ENCODE measurements around the gene TH. TPM values are rescaled to one million over a fixed set of nuclear protein-coding genes. Genes with fewer than 3 reads are reported as not detected.

Gene TH
- total and polyA plus RNA-seq, 2 of the 8 experiments (the other 6 are each of a cell fraction or from before 2014, with no cell fraction given): 0.09 TPM; not detected in 1

DNA sequence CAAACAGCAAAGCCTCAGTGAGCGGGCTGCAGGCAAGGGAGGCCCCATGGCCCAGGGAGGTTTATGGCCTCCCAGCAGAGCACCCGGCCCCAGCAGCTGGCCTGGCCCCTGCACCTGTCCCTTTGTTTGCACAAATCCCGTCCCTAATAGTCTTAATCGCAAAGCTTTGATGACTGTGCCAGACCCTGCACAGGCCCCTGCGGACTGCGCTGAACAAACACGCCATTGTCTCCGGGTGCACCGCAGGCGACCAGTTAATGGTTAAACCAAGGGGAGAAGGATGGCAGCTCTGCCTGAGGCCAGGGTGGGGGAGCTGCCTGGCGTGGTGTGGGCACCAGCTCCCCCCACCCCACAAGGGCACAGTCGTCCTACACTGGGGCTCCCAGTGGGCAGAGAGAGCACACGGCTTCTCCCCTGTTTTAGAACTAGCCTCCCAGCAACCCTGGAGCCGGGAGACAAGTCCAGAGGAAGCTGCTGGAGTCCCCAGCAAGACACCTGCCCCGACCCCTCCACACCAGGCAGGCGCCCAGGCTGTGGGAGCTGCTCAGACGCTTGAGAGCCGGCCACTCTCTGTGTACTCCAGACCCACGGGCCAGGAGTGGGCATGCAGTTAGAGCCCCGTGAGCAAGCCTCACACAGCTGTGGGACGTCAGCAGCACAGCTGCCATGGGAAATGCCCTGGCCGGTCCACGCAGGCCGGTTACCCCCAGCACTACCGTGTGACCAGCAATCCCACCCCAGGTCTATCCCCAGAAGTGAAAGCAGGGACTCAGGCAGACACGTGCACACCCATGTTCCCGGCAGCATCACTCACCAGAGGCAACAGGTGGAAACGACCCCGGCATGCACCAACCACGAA is 39.7 kb upstream of the TH start:
- FAIRE-seq (no peak), DNase-seq (ENCODE audit: low read depth in 1 of 2, low spot score in 2 of 2) (peak in 1 of 2 experiments; percentile 33)
- CTCF ChIA-PET (ENCODE audit: partially characterized antibody): interaction anchor here (0.8 to 3.2 kb wide), 5 partner anchors 12 to 94 kb away, joined by 3 to 14 read pairs (median 6); no protein-coding TSS in a partner anchor

More for the DNA sequence above, 39.7 kb upstream of the TH start:
- Histone ChIP-seq H3K14ac (ENCODE audit: insufficient read length) (no peak overlapping the region), H3K79me1 (ENCODE audit: low read depth, low read length) (no peaks in the 10 kb centered on the region; the same call in 1 of the 2 replicates), H3K23ac (ENCODE audit: insufficient read length) (no peak overlapping the region), H2BK5ac (ENCODE audit: low read depth, low read length) (no peak overlapping the region), H3K36me3 (ENCODE audit: control insufficient read depth in 2 of 4, insufficient read depth in 4 of 4, low read length in 3 of 4) (no peaks in the 10 kb centered on the region), H3K27ac (ENCODE audit: low read depth, low read length) (no peak overlapping the region), H3K4me1 (replicated peaks in 1 of 4; ENCODE audit: control insufficient read depth in 3 of 4, insufficient read depth in 4 of 4, low read length in 3 of 4) (peaks cover 5 to 12% (median 12%) of the 10 kb centered on the region in 4 experiments), H4K20me1 (replicated peaks in 1 of 2; ENCODE audit: control insufficient read depth in 1 of 2, insufficient read depth in 2 of 2, low read length in 2 of 2) (peaks cover 0 to 2% of the 10 kb centered on the region in 2 experiments), H3K18ac (ENCODE audit: extremely low read depth, low read length) (no peak overlapping the region), H2BK12ac (ENCODE audit: low read depth, low read length) (no peak overlapping the region), H3K23me2 (ENCODE audit: low read depth, low read length) (no peaks in the 10 kb centered on the region), H3K4ac (replicated peaks; ENCODE audit: insufficient read length, low read depth, low read length) (no peak overlapping the region), H2AFZ (ENCODE audit: low read length) (no peak overlapping the region), H4K8ac (ENCODE audit: extremely low read depth, insufficient read depth, low read length) (no peak overlapping the region; the same call in 1 of the 2 replicates), H4K91ac (replicated peaks; ENCODE audit: insufficient read length, low read length) (no peak overlapping the region), H3K9ac (replicated peaks in 1 of 4; ENCODE audit: extremely low read depth in 1 of 4, low read depth in 3 of 4, low read length in 3 of 4) (no peak overlapping the region), H3K4me2 (ENCODE audit: insufficient read depth in 1 of 2, low read depth in 2 of 2, low read length in 2 of 2) (no peak overlapping the region), H3K4me3 (ENCODE audit: extremely low read depth in 1 of 4, insufficient read depth in 2 of 4, low read depth in 3 of 4, low read length in 4 of 4) (no peak overlapping the region), H3K79me2 (ENCODE audit: control insufficient read depth in 1 of 2, insufficient read depth in 2 of 2, low read length in 2 of 2) (no peaks in the 10 kb centered on the region), H3K27me3 (replicated peaks in 1 of 4; ENCODE audit: control insufficient read depth in 3 of 4, extremely low read depth in 1 of 4, insufficient read depth in 3 of 4, low read length in 3 of 4) (peaks cover 0 to 25% (median 6%) of the 10 kb centered on the region in 4 experiments; a peak in 4 of 7 replicates), H2BK120ac (replicated peaks; ENCODE audit: low read depth, low read length) (no peak overlapping the region), H4K5ac (ENCODE audit: insufficient read length, low read depth, low read length) (no peak overlapping the region), H2BK20ac (ENCODE audit: low read length) (no peak overlapping the region), H3K9me3 (ENCODE audit: insufficient read depth in 2 of 2, low read depth in 1 of 2, low read length in 1 of 2) (no peaks in the 10 kb centered on the region), H2BK15ac (ENCODE audit: low read length) (no peak overlapping the region), H2AK5ac (ENCODE audit: low read depth, low read length) (no peak overlapping the region), H3K56ac (replicated peaks; ENCODE audit: insufficient read length, low read depth, low read length) (no peak overlapping the region)
- WGBS, 2 experiments (ENCODE audit: extremely low coverage in 1 of 2, insufficient coverage in 1 of 2, insufficient read length in 1 of 2, insufficient replicate concordance in 2 of 2, low coverage in 1 of 2, low lambda C conversion rate in 2 of 2, missing lambda C conversion rate in 1 of 2): 83% methylated on average over 29 of the region's 30 CpGs; no CpG with 5 or more reads in 1 of the 2 experiments
- no peak for TF ChIP-seq SRF (IDR thresholded peaks at IDR 0.05; ENCODE audit: low read depth, low read length)
- TF ChIP-seq SP1 (IDR thresholded peaks at IDR 0.05; ENCODE audit: low read depth, low read length): no peak
- TF ChIP-seq CREB1 (IDR thresholded peaks at IDR 0.05): no peak
- TF ChIP-seq KDM1A (IDR thresholded peaks at IDR 0.05; ENCODE audit: borderline replicate concordance, low read length): no peak
- no peak for TF ChIP-seq EP300 (IDR thresholded peaks at IDR 0.05; ENCODE audit: borderline replicate concordance in 1 of 2, low read depth in 2 of 2, low read length in 2 of 2)
- no peak for TF ChIP-seq SAP30 (IDR thresholded peaks at IDR 0.05; ENCODE audit: insufficient read depth, insufficient replicate concordance, low read length)
- TF ChIP-seq RAD21 (IDR thresholded peaks at IDR 0.05 in 1 of 2, conservative IDR thresholded peaks at IDR 0.05 in 1 of 2; ENCODE audit: low read depth in 2 of 2, low read length in 2 of 2): no peak
- no peak for TF ChIP-seq KDM4A (IDR thresholded peaks at IDR 0.05; ENCODE audit: low read depth, low read length, severe bottlenecking)
- no peak for TF ChIP-seq EGR1 (IDR thresholded peaks at IDR 0.05; ENCODE audit: borderline replicate concordance, low read depth, low read length)
- POLR2A ChIA-PET (ENCODE audit: partially characterized antibody): no interaction called here
